Body of pancreas (tissue), 4 donors: Measurements from ENCODE around the gene SORL1. TPM values are rescaled to one million over a fixed set of nuclear protein-coding genes. Genes with fewer than 3 reads are reported as not detected.
A peak's percentile ranks its signal among the peaks of the same experiment; 100 is the strongest.

ENCODE experiments used
- ATAC-seq: fragments of 150-250 bp; one replicate; pipeline ENCODE4 v1.9.1; 2016
- DNase-seq, 4 donors: peaks; one replicate each; pipeline ENCODE4 v3.0.0-alpha.2; 2019
- H3K27ac ChIP-seq, 4 donors: fragments of 200-600 bp; sonication (generic); 1 replicate in 3 of 4; 2 replicates in 1 of 4; pipeline versions ENCODE4 v1.5.1 to v1.6.1; 2016 to 2019; ENCODE audit warnings: mild to moderate bottlenecking in 1 of 4, mixed read lengths in 1 of 4, moderate library complexity in 1 of 4
- H3K27me3 ChIP-seq, 2 donors: fragments of 200-600 bp; sonication (generic); one replicate each; pipeline ENCODE4 v1.6.0; 2016; ENCODE audit warnings: mild to moderate bottlenecking in 1 of 2
- H3K36me3 ChIP-seq, 2 donors: fragments of 200-600 bp; sonication (generic); replicated peaks in 1 of 2; 2 replicates each; pipeline ENCODE4 v1.5.1; 2016; ENCODE audit warnings: low read depth in 2 of 2; ENCODE audit not compliant: insufficient read depth in 1 of 2
- H3K4me1 ChIP-seq: fragments of 200-600 bp; sonication (generic); one replicate; pipeline ENCODE4 v1.6.0; 2016
- H3K4me3 ChIP-seq, 2 donors: fragments of 200-600 bp; sonication (generic); 1 replicate in 1 of 2; 2 replicates in 1 of 2; pipeline ENCODE4 v1.5.1; 2016 to 2019
- H3K9me3 ChIP-seq, 3 donors: fragments of 200-600 bp; sonication (generic); 1 replicate in 2 of 3; 2 replicates in 1 of 3; pipeline ENCODE4 v1.5.1; 2016
- CTCF ChIP-seq, 7 experiments: fragments of 450-650 bp in 4 of 7; fragments of 200-600 bp in 3 of 7; sonication (generic) in 3 of 7; IDR thresholded peaks; one replicate each; pipeline ENCODE4 v1.5.1; 2016 to 2019; ENCODE audit warnings: antibody characterized with exemption in 7 of 7
- POLR2A ChIP-seq, 3 donors: fragments of 450-650 bp; IDR thresholded peaks; one replicate each; pipeline ENCODE4 v1.6.1; 2016; ENCODE audit warnings: antibody characterized with exemption in 3 of 3, mild to moderate bottlenecking in 2 of 3
- WGBS, 2 donors: methylation state at CpG; one replicate each; pipeline ENCODE4 v1.1.5; 2017; 5-methylcytosine and 5-hydroxymethylcytosine counted together
- intact Hi-C: fragments of 100-400 bp; cut with DNase I; formaldehyde crosslinking; loops from one replicate; pipeline ENCODE4 v1.15.1; 2023
- total RNA-seq, 2 donors: library from RNA; depleted of rRNA; stranded (reverse); fragments of >200 nt; gene quantifications; one replicate each; pipeline ENCODE4 v1.1.0, GENCODE V29; 2016

Gene SORL1
- total RNA-seq, 2 donors from 2014 or later, result 25.1 to 26.5 TPM

GRCh38 chr11:121460941-121461514, 8.9 kb downstream of the SORL1 start:
- no peaks in the 10 kb centered on the region for H3K9me3 ChIP-seq
- no peaks in the 10 kb centered on the region for H3K27me3 ChIP-seq
- peak overlapping the region in 1 of 4 donors; percentile 2 for H3K27ac ChIP-seq
- no peak for DNase-seq
- TF ChIP-seq CTCF (IDR thresholded peaks at IDR 0.05) (no peak), POLR2A (IDR thresholded peaks at IDR 0.05) (no peak)
- no peak for ATAC-seq
- H3K4me3 ChIP-seq, result no peak overlapping the region
- H3K36me3 ChIP-seq, result no peaks in the 10 kb centered on the region
- intact Hi-C loops, result no loop called here
- peaks cover 14% of the 10 kb centered on the region for H3K4me1 ChIP-seq
- WGBS, 2 donors, result 61 to 75% methylated on average over 4 of the region's 4 CpGs

DNA sequence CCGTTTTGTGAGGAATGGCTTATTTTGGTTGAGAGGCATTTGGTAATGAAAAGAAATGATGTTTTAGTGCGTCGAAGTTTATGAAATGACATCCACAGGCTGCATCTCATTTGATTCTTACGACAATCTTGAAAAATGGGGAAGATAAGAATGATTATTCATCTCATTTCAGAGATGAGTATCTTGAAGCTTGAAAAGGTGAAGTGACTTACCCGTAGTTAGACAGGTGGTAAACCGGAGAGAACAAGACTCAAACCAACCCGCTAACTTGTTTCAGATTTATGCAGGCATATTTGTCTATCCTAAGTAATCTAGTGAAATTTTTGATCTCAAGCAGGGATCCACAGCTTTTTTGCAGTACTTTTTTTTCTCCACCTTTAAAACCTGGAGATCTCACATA, 9.7 kb downstream of the SORL1 start:
- ATAC-seq (no peak), DNase-seq (no peak)
- Histone ChIP-seq H3K4me1 (peaks cover 22% of the 10 kb centered on the region), H3K27me3 (no peaks in the 10 kb centered on the region), H3K9me3 (no peaks in the 10 kb centered on the region), H3K36me3 (no peaks in the 10 kb centered on the region), H3K27ac (no peak overlapping the region), H3K4me3 (no peak overlapping the region)
- 78 to 82% methylated on average over 7 of the region's 7 CpGs for WGBS, 2 donors
- intact Hi-C loops, result no loop called here
- TF ChIP-seq POLR2A (IDR thresholded peaks at IDR 0.05) (no peak), CTCF (IDR thresholded peaks at IDR 0.05) (no peak)

- TF ChIP-seq CTCF (IDR thresholded peaks at IDR 0.05), result no peak
- TF ChIP-seq POLR2A (IDR thresholded peaks at IDR 0.05), result no peak
- H3K4me3 ChIP-seq, result no peak overlapping the region
- peaks cover 28% of the 10 kb centered on the region for H3K4me1 ChIP-seq
- no peaks in the 10 kb centered on the region for H3K9me3 ChIP-seq
- H3K36me3 ChIP-seq, result no peaks in the 10 kb centered on the region
- peak overlapping the region in 3 of 4 donors; percentile 34 to 83 (median 79) for H3K27ac ChIP-seq
- H3K27me3 ChIP-seq, result no peaks in the 10 kb centered on the region
- WGBS, 2 donors, result 83 to 88% methylated on average over 6 of the region's 6 CpGs
- DNase-seq (no peak), ATAC-seq (no peak)
- intact Hi-C loops, result no loop called here
Measured at GRCh38 chr11:121463689-121464335, 11.7 kb downstream of the SORL1 start.

DNA sequence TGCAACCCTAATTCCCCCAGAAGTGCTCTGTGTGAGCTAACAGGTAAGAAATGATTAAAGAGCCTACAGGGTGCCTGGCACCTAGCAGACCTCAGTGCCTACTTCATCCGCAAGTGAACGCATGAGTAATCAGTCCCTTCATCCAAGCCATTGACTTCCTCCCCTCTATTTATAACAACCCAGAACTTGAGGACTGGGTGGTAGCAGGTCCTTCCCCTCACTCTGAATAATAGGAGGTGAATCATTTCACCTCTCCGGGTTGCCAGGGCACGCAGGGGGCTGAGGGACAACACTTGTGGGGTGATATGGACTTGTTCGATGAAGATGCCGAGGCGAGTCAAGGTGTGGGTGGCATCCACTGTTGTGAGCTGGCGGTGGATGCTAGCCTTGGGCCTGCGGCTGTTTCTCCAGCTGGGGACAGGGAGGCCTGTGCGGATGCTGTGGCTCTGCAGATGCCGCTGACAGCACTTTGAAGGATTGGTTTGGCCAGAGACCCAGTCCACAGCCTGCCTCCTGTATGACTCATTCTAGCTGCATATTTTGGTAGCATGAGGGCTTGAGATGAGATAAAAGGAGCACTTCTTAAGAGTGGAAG, 12.3 kb downstream of the SORL1 start:
- H3K9me3 ChIP-seq, result no peaks in the 10 kb centered on the region
- H3K27ac ChIP-seq, result peak overlapping the region in 3 of 4 donors; percentile 34 to 83 (median 79)
- no peaks in the 10 kb centered on the region for H3K27me3 ChIP-seq
- no peaks in the 10 kb centered on the region for H3K36me3 ChIP-seq
- peaks cover 28% of the 10 kb centered on the region for H3K4me1 ChIP-seq
- intact Hi-C loops, result no loop called here
- TF ChIP-seq CTCF (IDR thresholded peaks at IDR 0.05) (no peak), POLR2A (IDR thresholded peaks at IDR 0.05) (no peak)
- DNase-seq, result peak; percentile 22 to 63 (median 54)
- no peak for ATAC-seq
- H3K4me3 ChIP-seq, result no peak overlapping the region
- WGBS, 2 donors, result 57 to 64% methylated on average over 11 of the region's 11 CpGs
